GM12878 (cell line): Measurements from ENCODE around the gene CDC42BPB.

Experiments used
- BHLHE40 ChIP-seq, 2 experiments: fragments of 450-650 bp in 1 of 2; IDR thresholded peaks; 2 replicates each; pipeline ENCODE4 v1.6.1; 2011 to 2017; ENCODE audit warnings: low read depth in 2 of 2, borderline replicate concordance in 1 of 2, improper control_type of control experiment in 1 of 2, low read length in 1 of 2, mild to moderate bottlenecking in 1 of 2
- NFYB ChIP-seq: IDR thresholded peaks from 2 replicates; pipeline ENCODE4 v1.6.1; 2011; ENCODE audit warnings: low read depth, mild to moderate bottlenecking, low read length, improper control_type of control experiment, moderate library complexity; ENCODE audit not compliant: insufficient read depth
- PAX5 ChIP-seq: IDR thresholded peaks from 2 replicates; pipeline ENCODE4 v1.6.1; 2011; ENCODE audit warnings: low read depth, low read length, borderline replicate concordance
- PML ChIP-seq: IDR thresholded peaks from 2 replicates; pipeline ENCODE4 v1.6.1; 2012; ENCODE audit warnings: low read length, inconsistent platforms
- POLR2A ChIP-seq: IDR thresholded peaks from 2 replicates; pipeline ENCODE4 v1.6.1; 2011; ENCODE audit warnings: low read depth, mild to moderate bottlenecking, low read length
- SIN3A ChIP-seq: IDR thresholded peaks from 2 replicates; pipeline ENCODE4 v1.6.1; 2012; ENCODE audit warnings: low read depth, low read length, improper control_type of control experiment
- ZSCAN29 ChIP-seq: fragments of 450-650 bp; IDR thresholded peaks from 2 replicates; pipeline ENCODE4 v1.6.1; 2017; ENCODE audit warnings: mild to moderate bottlenecking, moderate library complexity
- TF ChIP-seq, protein P1 (sequence below), 3 experiments: IDR thresholded peaks in 2 of 3; conservative IDR thresholded peaks in 1 of 3; 2 replicates each; pipeline ENCODE4 v1.5.1; 2011; ENCODE audit warnings: low read depth in 3 of 3, low read length in 3 of 3, mild to moderate bottlenecking in 3 of 3, control low read depth in 2 of 3, moderate library complexity in 2 of 3, inconsistent platforms in 1 of 3, mixed read lengths in 1 of 3; ENCODE audit not compliant: control insufficient read depth in 2 of 3, insufficient read depth in 1 of 3; ENCODE audit errors: extremely low read depth in 1 of 3
- TF ChIP-seq, protein P2 (sequence below): IDR thresholded peaks from 2 replicates; pipeline ENCODE4 v1.6.1; 2011; ENCODE audit warnings: mild to moderate bottlenecking, low read depth, low read length, moderate library complexity; ENCODE audit not compliant: insufficient replicate concordance

DNA sequence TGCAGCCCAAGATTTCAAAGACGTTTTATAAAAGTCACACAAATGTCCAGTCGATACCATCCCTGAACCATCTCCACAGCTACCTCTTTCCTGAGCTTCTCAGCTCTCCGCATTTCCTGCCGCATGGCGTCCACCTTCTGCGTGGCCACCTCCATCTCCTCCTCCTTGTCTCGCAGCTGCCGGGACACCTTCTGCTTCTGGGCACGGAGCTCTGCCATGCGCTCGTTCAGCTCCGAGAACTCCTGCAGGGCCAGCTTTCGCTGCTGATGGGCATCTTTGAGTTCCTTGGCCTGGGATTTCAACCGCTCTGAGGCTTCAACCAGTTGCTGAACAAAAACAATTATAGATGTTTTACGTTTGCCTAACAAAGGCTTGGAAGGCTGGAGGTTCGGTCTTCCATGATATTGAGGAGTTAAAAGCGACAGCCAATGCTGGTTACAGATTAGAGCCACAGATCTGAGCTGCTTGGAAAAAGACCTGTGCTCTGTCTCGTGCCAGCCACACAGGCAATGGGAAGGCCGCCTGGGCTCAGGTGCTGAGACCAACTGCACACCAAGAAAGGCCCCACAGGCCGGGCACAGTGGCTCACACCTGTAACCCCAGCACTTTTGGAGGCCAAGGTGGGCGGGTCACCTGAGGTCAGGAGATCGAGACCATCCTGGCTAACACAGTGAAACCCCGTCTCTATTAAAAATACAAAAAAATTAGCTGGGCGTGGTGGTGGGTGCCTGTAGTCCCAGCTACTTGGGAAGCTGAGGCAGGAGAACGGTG lies 85.3 kb downstream of the CDC42BPB start:
- TF ChIP-seq PAX5 (no peak), POLR2A (no peak), PML (no peak), NFYB (no peak), ZSCAN29 (no peak), BHLHE40 (IDR thresholded peaks at IDR 0.05; ENCODE audit: borderline replicate concordance in 1 of 2, low read depth in 2 of 2, low read length in 1 of 2) (no peak), SIN3A (no peak)
- TF ChIP-seq, protein P1, sequence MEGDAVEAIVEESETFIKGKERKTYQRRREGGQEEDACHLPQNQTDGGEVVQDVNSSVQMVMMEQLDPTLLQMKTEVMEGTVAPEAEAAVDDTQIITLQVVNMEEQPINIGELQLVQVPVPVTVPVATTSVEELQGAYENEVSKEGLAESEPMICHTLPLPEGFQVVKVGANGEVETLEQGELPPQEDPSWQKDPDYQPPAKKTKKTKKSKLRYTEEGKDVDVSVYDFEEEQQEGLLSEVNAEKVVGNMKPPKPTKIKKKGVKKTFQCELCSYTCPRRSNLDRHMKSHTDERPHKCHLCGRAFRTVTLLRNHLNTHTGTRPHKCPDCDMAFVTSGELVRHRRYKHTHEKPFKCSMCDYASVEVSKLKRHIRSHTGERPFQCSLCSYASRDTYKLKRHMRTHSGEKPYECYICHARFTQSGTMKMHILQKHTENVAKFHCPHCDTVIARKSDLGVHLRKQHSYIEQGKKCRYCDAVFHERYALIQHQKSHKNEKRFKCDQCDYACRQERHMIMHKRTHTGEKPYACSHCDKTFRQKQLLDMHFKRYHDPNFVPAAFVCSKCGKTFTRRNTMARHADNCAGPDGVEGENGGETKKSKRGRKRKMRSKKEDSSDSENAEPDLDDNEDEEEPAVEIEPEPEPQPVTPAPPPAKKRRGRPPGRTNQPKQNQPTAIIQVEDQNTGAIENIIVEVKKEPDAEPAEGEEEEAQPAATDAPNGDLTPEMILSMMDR (IDR thresholded peaks at IDR 0.05 in 2 of 3, conservative IDR thresholded peaks at IDR 0.05 in 1 of 3; ENCODE audit: control insufficient read depth in 2 of 3, extremely low read depth in 1 of 3, insufficient read depth in 1 of 3, low read depth in 3 of 3, low read length in 3 of 3): no peak
- TF ChIP-seq, protein P2, sequence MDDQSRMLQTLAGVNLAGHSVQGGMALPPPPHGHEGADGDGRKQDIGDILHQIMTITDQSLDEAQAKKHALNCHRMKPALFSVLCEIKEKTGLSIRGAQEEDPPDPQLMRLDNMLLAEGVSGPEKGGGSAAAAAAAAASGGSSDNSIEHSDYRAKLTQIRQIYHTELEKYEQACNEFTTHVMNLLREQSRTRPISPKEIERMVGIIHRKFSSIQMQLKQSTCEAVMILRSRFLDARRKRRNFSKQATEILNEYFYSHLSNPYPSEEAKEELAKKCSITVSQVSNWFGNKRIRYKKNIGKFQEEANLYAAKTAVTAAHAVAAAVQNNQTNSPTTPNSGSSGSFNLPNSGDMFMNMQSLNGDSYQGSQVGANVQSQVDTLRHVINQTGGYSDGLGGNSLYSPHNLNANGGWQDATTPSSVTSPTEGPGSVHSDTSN: no peak
